Measurements from ENCODE around the gene SRGN. TPM values are rescaled to one million over a fixed set of nuclear protein-coding genes. Genes with fewer than 3 reads are reported as not detected.

SRGN gene
- total RNA-seq, 2 donors from 2014 or later: 52.7 to 55.7 TPM

GRCh38 chr10:69069090-69070042 is 18.5 kb upstream of the SRGN start:
- intact Hi-C loops (cut with DNase I): no loop called here
- Histone ChIP-seq H3K27me3 (no peaks in the 10 kb centered on the region), H3K27ac (no peak overlapping the region), H3K36me3 (replicated peaks in 1 of 2; ENCODE audit: insufficient read depth in 1 of 2, low read depth in 2 of 2) (no peaks in the 10 kb centered on the region), H3K4me3 (no peak overlapping the region), H3K9me3 (no peaks in the 10 kb centered on the region), H3K4me1 (no peaks in the 10 kb centered on the region)
- DNase-seq (no peak), ATAC-seq (no peak)
- TF ChIP-seq CTCF (IDR thresholded peaks at IDR 0.05) (no peak), POLR2A (IDR thresholded peaks at IDR 0.05) (no peak)
- 80 to 91% methylated on average over 7 to 19 of the region's 19 CpGs for WGBS, 2 donors

- H3K9me3 ChIP-seq: no peaks in the 10 kb centered on the region
- WGBS, 2 donors: 76 to 81% methylated on average over 4 of the region's 4 CpGs
- H3K27ac ChIP-seq: no peak overlapping the region
- H3K4me1 ChIP-seq: no peaks in the 10 kb centered on the region
- H3K27me3 ChIP-seq: no peaks in the 10 kb centered on the region
- TF ChIP-seq POLR2A (IDR thresholded peaks at IDR 0.05) (no peak), CTCF (IDR thresholded peaks at IDR 0.05) (no peak)
- no peak for ATAC-seq
- intact Hi-C loops (cut with DNase I): no loop called here
- no peaks in the 10 kb centered on the region for H3K36me3 ChIP-seq (replicated peaks in 1 of 2; ENCODE audit: insufficient read depth in 1 of 2, low read depth in 2 of 2)
- no peak overlapping the region for H3K4me3 ChIP-seq
- no peak for DNase-seq
These were observed 17.0 kb upstream of the SRGN start for GRCh38 chr10:69070951-69071350.

GRCh38 chr10:69071610-69072009 is 16.3 kb upstream of the SRGN start:
- Histone ChIP-seq H3K4me3 (no peak overlapping the region), H3K9me3 (no peaks in the 10 kb centered on the region), H3K4me1 (no peaks in the 10 kb centered on the region), H3K27me3 (no peaks in the 10 kb centered on the region), H3K36me3 (replicated peaks in 1 of 2; ENCODE audit: insufficient read depth in 1 of 2, low read depth in 2 of 2) (no peaks in the 10 kb centered on the region), H3K27ac (no peak overlapping the region)
- DNase-seq (no peak), ATAC-seq (no peak)
- intact Hi-C loops (cut with DNase I): no loop called here
- no peak for TF ChIP-seq CTCF (IDR thresholded peaks at IDR 0.05)
- no peak for TF ChIP-seq POLR2A (IDR thresholded peaks at IDR 0.05)
- WGBS, 2 donors: 72 to 78% methylated on average over 6 of the region's 6 CpGs

GRCh38 chr10:69073026-69073425 is 14.9 kb upstream of the SRGN start:
- ATAC-seq: no peak
- H3K27ac ChIP-seq: no peak overlapping the region
- H3K9me3 ChIP-seq: no peaks in the 10 kb centered on the region
- TF ChIP-seq POLR2A (IDR thresholded peaks at IDR 0.05): no peak
- TF ChIP-seq CTCF (IDR thresholded peaks at IDR 0.05): no peak
- no peaks in the 10 kb centered on the region for H3K27me3 ChIP-seq
- DNase-seq: no peak
- intact Hi-C loops (cut with DNase I): no loop called here
- WGBS, 2 donors: 59 to 67% methylated on average over 6 of the region's 6 CpGs
- H3K36me3 ChIP-seq (replicated peaks in 1 of 2; ENCODE audit: insufficient read depth in 1 of 2, low read depth in 2 of 2): no peaks in the 10 kb centered on the region
- H3K4me3 ChIP-seq: no peak overlapping the region
- no peaks in the 10 kb centered on the region for H3K4me1 ChIP-seq

Data from body of pancreas (tissue), 4 donors.